ENCODE measurements around the gene BARHL2.

Gene BARHL2

GRCh38 chr1:90732136-90732535 lies 15.0 kb upstream of the BARHL2 start:
- Histone ChIP-seq H3K27me3 (peaks cover 54 to 68% (median 62%) of the 10 kb centered on the region in 11 experiments), H4K20me1 (peaks cover 0 to 23% (median 3%) of the 10 kb centered on the region in 11 experiments; a peak in 3 of 22 replicates), H3K27ac (no peak overlapping the region), H3K9me3 (replicated peaks in 1 of 11) (peaks cover 5 to 15% (median 8%) of the 10 kb centered on the region in 11 experiments; a peak in 21 of 22 replicates), H3K36me3 (no peaks in the 10 kb centered on the region), H3K9ac (no peak overlapping the region), H3K4me1 (peaks cover 0 to 12% (median 8%) of the 10 kb centered on the region in 10 experiments; a peak in 11 of 20 replicates), H3K4me3 (no peak overlapping the region), H3K4me2 (no peak overlapping the region)
- no peak for TF ChIP-seq Cebpa-rat (IDR thresholded peaks at IDR 0.05)

- peaks cover 0 to 24% (median 3%) of the 10 kb centered on the region in 11 experiments; a peak in 3 of 22 replicates for H4K20me1 ChIP-seq
- TF ChIP-seq Cebpa-rat (IDR thresholded peaks at IDR 0.05) = no peak
- H3K36me3 ChIP-seq = no peaks in the 10 kb centered on the region
- no peak overlapping the region for H3K4me3 ChIP-seq
- peaks cover 60 to 74% (median 68%) of the 10 kb centered on the region in 11 experiments for H3K27me3 ChIP-seq
- H3K9ac ChIP-seq = no peak overlapping the region
- no peak overlapping the region for H3K4me2 ChIP-seq
- peaks cover 11 to 21% (median 14%) of the 10 kb centered on the region in 11 experiments; a peak in 21 of 22 replicates for H3K9me3 ChIP-seq (replicated peaks in 1 of 11)
- H3K4me1 ChIP-seq = peaks cover 0 to 12% (median 8%) of the 10 kb centered on the region in 10 experiments; a peak in 11 of 20 replicates
- H3K27ac ChIP-seq = no peak overlapping the region
Measured at GRCh38 chr1:90731382-90732050, 14.4 kb upstream of the BARHL2 start.

DNA sequence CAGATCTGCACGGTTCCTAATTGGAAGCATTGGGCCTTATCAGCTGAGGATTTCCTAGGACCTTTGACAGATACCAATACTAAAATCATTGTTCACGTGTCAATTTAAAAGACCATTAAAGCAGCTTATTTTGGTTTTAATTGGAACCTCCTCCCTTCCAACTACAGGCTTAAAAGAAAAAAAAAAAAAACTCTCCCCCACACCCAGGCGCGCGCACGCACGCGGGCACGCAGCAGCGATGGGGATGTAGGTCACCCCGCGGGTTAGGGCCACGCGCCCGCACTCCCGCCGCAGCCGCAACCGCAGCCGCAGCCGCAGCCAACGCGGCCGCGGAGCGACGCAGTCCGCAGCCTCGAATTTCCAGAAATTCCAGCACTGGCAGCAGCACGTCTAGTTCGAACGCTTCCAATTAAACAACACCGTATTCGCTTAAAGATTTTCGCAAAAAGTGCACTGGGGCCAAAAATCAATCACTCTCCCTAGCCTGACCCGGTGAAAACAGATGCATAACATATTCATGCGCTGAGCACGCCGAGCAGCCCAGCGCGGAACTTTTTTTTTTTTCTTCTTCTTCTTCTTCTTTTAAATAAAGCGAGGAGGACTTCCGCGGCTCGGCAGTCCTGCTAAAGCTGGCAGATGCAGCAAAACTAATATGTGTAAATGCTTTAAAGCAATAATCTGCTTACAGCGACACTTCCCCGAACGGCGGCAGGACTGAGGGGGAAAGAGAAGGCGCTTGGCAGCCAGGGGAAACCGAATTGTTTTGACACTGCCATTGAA lies 13.3 kb upstream of the BARHL2 start:
- peak overlapping the region; percentile 48 to 88 (median 69) for H3K4me2 ChIP-seq

GRCh38 chr1:90729504-90730242 lies 12.6 kb upstream of the BARHL2 start:
- peaks cover 30 to 39% (median 33%) of the 10 kb centered on the region in 11 experiments for H3K9me3 ChIP-seq (replicated peaks in 1 of 11)
- H3K4me3 ChIP-seq = peak overlapping the region in 9 of 10 experiments; percentile 35 to 63 (median 45); a peak in 14 of 20 replicates
- H3K4me1 ChIP-seq = peaks cover 0 to 12% (median 8%) of the 10 kb centered on the region in 10 experiments; a peak in 11 of 20 replicates
- H3K9ac ChIP-seq = no peak overlapping the region
- TF ChIP-seq Cebpa-rat (IDR thresholded peaks at IDR 0.05) = no peak
- H3K4me2 ChIP-seq = peak overlapping the region; percentile 48 to 88 (median 69); a peak in 21 of 22 replicates
- peaks cover 0 to 28% (median 5%) of the 10 kb centered on the region in 11 experiments; a peak in 4 of 22 replicates for H4K20me1 ChIP-seq
- no peak overlapping the region for H3K27ac ChIP-seq
- no peaks in the 10 kb centered on the region for H3K36me3 ChIP-seq
- H3K27me3 ChIP-seq = peaks cover 79 to 93% (median 87%) of the 10 kb centered on the region in 11 experiments

More for the DNA sequence above, 13.3 kb upstream of the BARHL2 start:
- Histone ChIP-seq H3K9ac (no peak overlapping the region), H3K27me3 (peaks cover 71 to 85% (median 79%) of the 10 kb centered on the region in 11 experiments), H4K20me1 (peaks cover 0 to 27% (median 5%) of the 10 kb centered on the region in 11 experiments; a peak in 4 of 22 replicates), H3K36me3 (no peaks in the 10 kb centered on the region), H3K4me1 (peaks cover 0 to 12% (median 8%) of the 10 kb centered on the region in 10 experiments; a peak in 11 of 20 replicates), H3K27ac (no peak overlapping the region), H3K9me3 (replicated peaks in 1 of 11) (peaks cover 22 to 32% (median 25%) of the 10 kb centered on the region in 11 experiments), H3K4me3 (peak overlapping the region; percentile 10 to 63 (median 44); a peak in 17 of 20 replicates)
- no peak for TF ChIP-seq Cebpa-rat (IDR thresholded peaks at IDR 0.05)

- Histone ChIP-seq H4K20me1 (peaks cover 0 to 28% (median 5%) of the 10 kb centered on the region in 11 experiments; a peak in 4 of 22 replicates), H3K36me3 (no peaks in the 10 kb centered on the region), H3K27me3 (peaks cover 88 to 100% (median 95%) of the 10 kb centered on the region in 11 experiments), H3K9me3 (replicated peaks in 1 of 11) (peaks cover 33 to 49% (median 42%) of the 10 kb centered on the region in 11 experiments), H3K4me1 (peaks cover 0 to 12% (median 8%) of the 10 kb centered on the region in 10 experiments; a peak in 11 of 20 replicates), H3K9ac (no peak overlapping the region), H3K4me2 (no peak overlapping the region), H3K27ac (no peak overlapping the region), H3K4me3 (no peak overlapping the region)
- TF ChIP-seq Cebpa-rat (IDR thresholded peaks at IDR 0.05) = no peak
Measured at GRCh38 chr1:90728502-90729287, 11.6 kb upstream of the BARHL2 start.

GRCh38 chr1:90727917-90728501 lies 10.9 kb upstream of the BARHL2 start:
- H3K4me1 ChIP-seq = peaks cover 0 to 12% (median 8%) of the 10 kb centered on the region in 10 experiments; a peak in 11 of 20 replicates

DNA sequence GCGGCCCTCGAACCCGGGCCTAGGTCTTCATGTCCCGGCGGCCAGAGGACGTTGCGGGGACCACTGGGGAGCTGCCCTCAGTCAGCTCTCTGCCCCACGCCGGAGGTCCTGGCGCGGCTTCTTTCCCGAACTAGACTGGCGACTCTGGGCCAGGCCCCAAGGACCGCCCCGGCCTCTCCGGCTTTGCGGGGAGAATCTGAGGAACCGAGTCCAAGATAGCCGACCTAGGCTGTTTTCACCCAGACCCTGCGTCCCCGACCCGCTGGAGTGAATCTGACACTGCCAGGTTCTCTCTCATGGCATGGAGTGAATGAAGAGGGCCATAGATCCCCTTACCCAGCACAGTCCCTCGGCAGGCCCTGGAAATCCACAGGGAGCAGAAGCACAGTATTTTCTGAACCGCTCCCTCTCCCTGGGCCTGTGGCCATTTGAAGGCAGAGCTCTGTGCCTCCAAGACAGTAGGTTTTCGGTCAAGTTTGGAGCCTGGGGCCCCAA lies 9.9 kb upstream of the BARHL2 start:
- Histone ChIP-seq H3K9ac (no peak overlapping the region), H3K4me1 (peaks cover 0 to 12% (median 8%) of the 10 kb centered on the region in 10 experiments; a peak in 11 of 20 replicates), H3K36me3 (no peaks in the 10 kb centered on the region), H3K9me3 (replicated peaks in 1 of 11) (peaks cover 34 to 52% (median 44%) of the 10 kb centered on the region in 11 experiments), H4K20me1 (peaks cover 0 to 28% (median 6%) of the 10 kb centered on the region in 11 experiments; a peak in 4 of 22 replicates), H3K4me2 (peak overlapping the region in 3 of 11 experiments; percentile 6 to 25 (median 17); a peak in 3 of 22 replicates), H3K27ac (no peak overlapping the region), H3K27me3 (peaks cover 97 to 100% (median 100%) of the 10 kb centered on the region in 11 experiments), H3K4me3 (peak overlapping the region in 1 of 10 experiments; percentile 6; a peak in 1 of 20 replicates)
- TF ChIP-seq Cebpa-rat (IDR thresholded peaks at IDR 0.05) = no peak

More at GRCh38 chr1:90727917-90728501, 10.9 kb upstream of the BARHL2 start:
- no peak overlapping the region for H3K4me3 ChIP-seq
- no peak overlapping the region for H3K27ac ChIP-seq
- H3K36me3 ChIP-seq = no peaks in the 10 kb centered on the region
- H3K27me3 ChIP-seq = peaks cover 95 to 100% (median 98%) of the 10 kb centered on the region in 11 experiments
- peaks cover 34 to 52% (median 44%) of the 10 kb centered on the region in 11 experiments for H3K9me3 ChIP-seq (replicated peaks in 1 of 11)
- H3K9ac ChIP-seq = no peak overlapping the region
- peaks cover 0 to 28% (median 5%) of the 10 kb centered on the region in 11 experiments; a peak in 4 of 22 replicates for H4K20me1 ChIP-seq
- TF ChIP-seq Cebpa-rat (IDR thresholded peaks at IDR 0.05) = no peak
- no peak overlapping the region for H3K4me2 ChIP-seq
